Activated T-cell treated with anti-CD3 and anti-CD28 coated beads, Interleukin-2, amount 50 U/mL, for 72 hours (primary cell): ENCODE results near the gene C18orf63. TPM values are rescaled to one million over a fixed set of nuclear protein-coding genes. Genes with fewer than 3 reads are reported as not detected.

Experiments used
- ATAC-seq, 2 donors: fragments of 150-1000 bp; cut with Tn5 transposase; replicated peaks in 1 of 2; 2 replicates each; pipeline ENCODE4 v1.10.0; 2021; ENCODE audit warnings: moderate library complexity in 2 of 2, mild to moderate bottlenecking in 1 of 2
- DNase-seq, 2 donors: peaks; one replicate each; pipeline ENCODE4 v3.0.0; 2021 to 2022; ENCODE audit warnings: mixed read lengths in 1 of 2
- H3K27ac Mint-ChIP-seq: one replicate; pipeline ENCODE4 v1.8.0; 2022; ENCODE audit warnings: mild to moderate bottlenecking, moderate library complexity, mixed read lengths
- H3K27me3 Mint-ChIP-seq: one replicate; pipeline ENCODE4 v1.8.0; 2022; ENCODE audit warnings: low read depth, mixed read lengths
- H3K36me3 Mint-ChIP-seq, 2 donors: one replicate each; pipeline ENCODE4 v1.8.0; 2022; ENCODE audit warnings: mixed read lengths in 2 of 2, mild to moderate bottlenecking in 1 of 2; ENCODE audit not compliant: insufficient read depth in 2 of 2
- H3K4me1 Mint-ChIP-seq: one replicate; pipeline ENCODE4 v1.8.0; 2022; ENCODE audit warnings: low read depth, mixed read lengths
- H3K4me3 Mint-ChIP-seq, 2 donors: one replicate each; pipeline ENCODE4 v1.8.0; 2022; ENCODE audit warnings: mild to moderate bottlenecking in 2 of 2, mixed read lengths in 2 of 2, moderate library complexity in 2 of 2
- H3K9me3 Mint-ChIP-seq, 2 donors: one replicate each; pipeline ENCODE4 v1.8.0; 2022; ENCODE audit warnings: mixed read lengths in 2 of 2
- total RNA-seq, 2 donors: library from RNA; stranded (reverse); gene quantifications; one replicate each; pipeline ENCODE4 v1.2.3, GENCODE V29; 2022

C18orf63 gene
- total RNA-seq, 2 donors from 2014 or later, result not detected

DNA sequence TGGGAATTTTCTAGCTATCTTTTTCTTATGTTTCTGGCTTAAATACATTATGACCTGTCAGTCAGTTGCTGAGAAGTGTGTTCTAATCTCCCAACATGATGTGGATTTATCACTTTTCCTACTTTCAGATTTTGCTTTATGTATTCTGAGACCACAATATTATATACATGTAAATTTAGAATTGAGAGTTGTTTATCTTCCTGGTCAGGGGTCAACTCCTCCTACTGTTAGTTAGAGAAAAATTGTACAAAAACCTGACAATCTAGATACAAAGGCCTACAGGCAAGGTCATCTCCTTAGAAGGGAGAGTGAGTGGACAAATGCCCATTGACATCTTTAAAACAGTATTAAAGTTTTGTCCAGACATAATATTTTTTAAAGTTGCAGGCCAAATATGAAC is 30.6 kb downstream of the C18orf63 start:
- Mint-ChIP-seq H3K4me1 (no peaks in the 10 kb centered on the region), H3K27ac (no peak overlapping the region), H3K4me3 (no peak overlapping the region), H3K36me3 (no peaks in the 10 kb centered on the region), H3K27me3 (no peaks in the 10 kb centered on the region), H3K9me3 (no peaks in the 10 kb centered on the region)
- ATAC-seq (no peak), DNase-seq (no peak)

DNA sequence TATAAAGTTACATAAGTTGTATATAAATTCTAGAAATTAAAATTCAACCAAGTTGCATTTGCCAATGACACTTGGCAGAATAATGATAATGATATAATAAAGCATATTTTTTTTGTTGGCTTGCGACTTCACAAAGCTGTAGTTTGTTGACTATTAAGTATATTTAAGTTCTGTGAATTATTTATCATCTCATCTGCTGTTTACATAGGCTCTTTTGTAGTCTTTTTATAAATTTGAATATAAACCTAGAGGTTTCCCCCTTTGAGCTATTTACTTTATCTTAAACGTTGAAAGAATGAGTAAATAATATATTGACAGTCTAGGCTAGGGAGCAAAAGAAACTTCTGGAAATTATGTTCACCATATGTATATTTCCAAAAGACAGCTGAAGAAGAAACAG is 32.9 kb downstream of the C18orf63 start:
- DNase-seq (no peak), ATAC-seq (no peak)
- Mint-ChIP-seq H3K27ac (no peak overlapping the region), H3K4me3 (no peak overlapping the region), H3K9me3 (no peaks in the 10 kb centered on the region), H3K4me1 (no peaks in the 10 kb centered on the region), H3K27me3 (no peaks in the 10 kb centered on the region), H3K36me3 (no peaks in the 10 kb centered on the region)

DNA sequence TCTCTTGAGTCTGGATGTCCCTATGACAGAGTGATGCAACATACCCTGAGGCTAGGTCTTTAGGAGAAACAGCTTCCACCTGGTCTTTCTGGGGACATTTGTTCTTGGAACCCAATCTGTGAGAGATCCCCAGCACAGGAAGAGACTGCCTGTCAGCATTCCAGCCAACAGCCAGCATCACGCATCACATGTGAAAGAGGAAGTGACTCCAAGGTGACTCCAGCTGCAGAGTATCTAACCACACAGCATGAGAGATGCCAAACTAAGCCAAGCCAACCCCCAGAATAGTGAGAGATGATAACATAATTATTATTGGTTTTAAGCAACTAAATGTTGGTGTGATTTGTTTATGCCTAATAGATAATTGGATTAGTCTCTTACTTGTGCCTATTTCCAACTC is 35.7 kb downstream of the C18orf63 start:
- Mint-ChIP-seq H3K4me1 (peaks cover 2% of the 10 kb centered on the region), H3K4me3 (no peak overlapping the region), H3K9me3 (no peaks in the 10 kb centered on the region), H3K27me3 (no peaks in the 10 kb centered on the region), H3K27ac (no peak overlapping the region), H3K36me3 (no peaks in the 10 kb centered on the region)
- DNase-seq (no peak), ATAC-seq (no peak)

DNA sequence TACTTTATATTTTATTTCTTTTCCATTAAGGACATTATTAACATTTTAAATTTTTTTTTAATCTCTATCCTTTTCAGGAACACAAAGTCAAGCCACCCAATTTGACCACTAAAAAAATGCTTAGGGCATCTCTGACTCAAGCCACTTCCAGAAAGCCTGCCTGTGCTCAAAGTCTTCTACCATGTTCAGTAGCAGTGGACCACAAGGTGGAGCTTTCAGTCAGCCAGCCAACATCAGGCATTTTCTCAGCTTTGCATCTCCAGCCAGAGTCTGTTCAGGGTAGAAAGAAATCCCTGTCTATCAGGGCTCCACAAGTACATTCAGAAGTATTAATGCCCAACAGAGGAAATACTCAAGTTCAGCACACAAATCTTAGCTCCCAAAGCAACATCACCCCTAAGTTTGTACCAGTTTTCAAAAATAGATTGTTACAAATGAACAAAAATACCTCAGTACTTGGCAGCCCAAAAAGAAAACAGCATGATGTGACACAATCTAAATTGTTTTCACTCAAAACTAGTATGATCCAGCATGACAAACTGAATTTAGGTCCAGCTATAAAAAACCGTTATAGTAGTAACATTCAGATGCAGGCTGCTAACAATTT is 37.6 kb downstream of the C18orf63 start:
- Mint-ChIP-seq H3K27ac (no peak overlapping the region), H3K36me3 (no peaks in the 10 kb centered on the region), H3K4me3 (no peak overlapping the region), H3K4me1 (peaks cover 6% of the 10 kb centered on the region), H3K9me3 (no peaks in the 10 kb centered on the region), H3K27me3 (no peaks in the 10 kb centered on the region)
- ATAC-seq (peak; percentile 74 to 80), DNase-seq (peak; percentile 37 to 57)

DNA sequence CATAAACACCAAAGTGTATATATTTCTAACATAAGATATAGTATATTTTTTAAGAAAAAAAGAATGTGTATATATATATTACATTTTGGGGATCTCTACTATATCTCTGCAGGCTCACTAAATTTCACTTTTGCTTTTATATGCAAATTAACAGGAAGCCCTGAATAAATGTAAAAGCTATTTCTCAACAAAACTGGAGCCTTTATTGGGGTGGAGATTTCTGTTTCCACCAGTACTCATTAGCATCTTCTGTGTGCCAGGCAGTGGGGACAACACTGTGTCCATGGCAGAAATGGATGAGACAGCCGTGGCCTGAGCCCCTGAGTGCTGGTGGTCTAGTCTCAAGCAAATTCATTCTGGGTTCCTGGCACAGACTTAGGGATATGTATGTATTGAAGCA is 41.3 kb downstream of the C18orf63 start:
- H3K4me1 Mint-ChIP-seq, result peaks cover 6% of the 10 kb centered on the region
- no peak overlapping the region for H3K27ac Mint-ChIP-seq
- no peaks in the 10 kb centered on the region for H3K36me3 Mint-ChIP-seq
- H3K4me3 Mint-ChIP-seq, result no peak overlapping the region
- H3K9me3 Mint-ChIP-seq, result no peaks in the 10 kb centered on the region
- no peak for ATAC-seq
- no peaks in the 10 kb centered on the region for H3K27me3 Mint-ChIP-seq
- no peak for DNase-seq

DNA sequence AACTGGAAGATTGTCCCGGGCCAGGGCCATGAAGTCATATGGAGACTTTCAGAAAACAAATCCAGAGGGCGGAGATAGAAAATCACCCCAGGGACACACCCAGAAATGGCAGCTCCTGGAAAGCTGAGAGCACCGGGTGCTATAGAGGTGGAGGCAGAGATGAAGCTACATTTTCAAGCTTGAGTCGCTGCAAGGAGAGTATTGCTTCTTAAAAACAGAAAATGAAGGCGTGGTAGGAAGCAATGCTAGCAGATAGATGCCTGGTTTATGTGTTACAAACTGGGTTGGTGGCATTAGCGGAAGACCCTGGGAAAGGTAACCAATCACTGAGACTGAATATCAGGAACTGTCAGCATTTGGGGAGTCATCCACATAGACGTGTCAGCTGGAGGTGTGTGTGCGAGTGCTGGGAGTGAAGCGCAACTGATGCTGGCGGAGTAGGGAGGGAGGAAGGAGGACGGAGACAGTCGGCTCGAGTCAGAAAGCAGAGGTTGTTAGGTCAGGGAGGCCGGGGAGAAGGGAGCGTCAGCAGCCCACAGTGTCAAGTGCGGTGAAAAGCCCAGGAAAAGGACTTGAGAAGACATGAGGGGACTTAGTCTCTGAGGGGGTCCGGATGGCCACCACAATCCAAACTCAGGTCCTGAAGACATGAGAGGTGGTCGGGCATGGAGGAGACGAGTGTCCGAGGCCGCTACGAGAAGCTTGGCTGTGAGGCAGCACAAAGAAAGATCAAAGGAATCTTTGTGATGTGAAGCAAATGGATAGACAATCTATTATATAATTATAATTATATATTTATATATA is 45.4 kb downstream of the C18orf63 start:
- DNase-seq (no peak), ATAC-seq (peak in 1 of 2 donors; percentile 62)
- no peaks in the 10 kb centered on the region for H3K36me3 Mint-ChIP-seq
- H3K27ac Mint-ChIP-seq, result no peak overlapping the region
- no peak overlapping the region for H3K4me3 Mint-ChIP-seq
- H3K9me3 Mint-ChIP-seq, result no peaks in the 10 kb centered on the region
- no peaks in the 10 kb centered on the region for H3K27me3 Mint-ChIP-seq
- H3K4me1 Mint-ChIP-seq, result peaks cover 6% of the 10 kb centered on the region

DNA sequence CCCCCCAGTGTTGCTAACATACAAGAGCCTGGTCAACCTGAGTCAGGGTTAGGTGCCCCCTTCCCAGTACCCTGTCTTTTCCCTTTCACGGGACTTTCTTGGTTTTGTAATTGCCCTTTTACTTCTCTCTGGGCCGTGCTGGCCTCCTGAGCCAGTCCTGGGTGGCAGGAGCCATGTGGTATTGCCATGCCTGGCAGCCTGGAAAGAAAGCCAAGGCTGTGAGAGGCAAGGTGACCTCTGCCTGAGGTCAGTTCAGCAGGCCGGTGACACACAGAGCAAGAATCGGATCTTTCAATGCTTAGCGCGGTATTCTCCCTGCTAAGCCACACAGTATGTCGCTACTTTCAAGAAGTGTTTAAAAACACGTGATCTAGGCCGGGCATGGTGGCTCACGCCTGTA is 52.3 kb downstream of the C18orf63 start:
- ATAC-seq (no peak), DNase-seq (no peak)
- Mint-ChIP-seq H3K27ac (no peak overlapping the region), H3K27me3 (peaks cover 17% of the 10 kb centered on the region), H3K36me3 (no peaks in the 10 kb centered on the region), H3K4me1 (peaks cover 43% of the 10 kb centered on the region), H3K9me3 (no peaks in the 10 kb centered on the region), H3K4me3 (no peak overlapping the region)

DNA sequence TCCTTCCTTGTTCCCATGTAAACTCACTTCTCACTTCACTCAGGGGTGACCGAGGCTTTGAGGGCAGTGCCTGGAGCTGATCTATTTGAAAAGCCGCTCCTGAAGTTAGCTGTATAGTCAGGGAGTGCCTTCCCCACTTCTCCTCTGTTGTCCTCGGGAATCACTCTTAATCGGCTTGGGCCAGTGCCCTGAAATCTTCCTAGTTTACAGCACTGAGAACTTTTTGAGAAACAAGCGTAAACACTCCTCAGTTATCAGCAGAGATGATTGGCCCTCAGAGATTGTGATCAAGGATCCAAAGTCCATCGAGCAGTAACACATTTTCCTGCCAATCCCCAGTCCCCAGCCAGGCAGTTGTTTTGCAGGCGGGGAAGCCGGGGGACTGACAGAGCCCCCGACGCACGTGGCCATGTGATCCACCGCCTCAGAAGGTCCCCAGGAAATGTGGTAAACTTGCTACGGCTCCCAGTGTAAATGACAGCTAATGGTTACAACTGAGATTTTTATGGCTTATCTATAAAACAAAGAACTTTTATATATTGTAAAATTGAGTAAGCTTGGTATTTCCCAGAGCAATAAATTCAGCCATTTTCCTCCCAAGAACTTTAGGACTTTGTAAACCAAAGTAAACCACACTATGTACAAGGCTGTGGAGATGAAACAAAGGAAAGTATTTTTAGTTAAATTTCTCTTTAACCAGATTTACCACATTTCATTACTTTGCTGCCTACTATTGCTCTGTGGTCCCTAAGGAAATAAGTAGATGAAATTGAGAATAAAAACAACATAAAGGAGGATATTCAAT is 53.5 kb downstream of the C18orf63 start:
- peaks cover 17% of the 10 kb centered on the region for H3K27me3 Mint-ChIP-seq
- no peaks in the 10 kb centered on the region for H3K9me3 Mint-ChIP-seq
- H3K36me3 Mint-ChIP-seq, result no peaks in the 10 kb centered on the region
- H3K4me3 Mint-ChIP-seq, result peak overlapping the region in 1 of 2 donors; percentile 0
- ATAC-seq (no peak), DNase-seq (no peak)
- H3K27ac Mint-ChIP-seq, result no peak overlapping the region
- peaks cover 54% of the 10 kb centered on the region for H3K4me1 Mint-ChIP-seq

DNA sequence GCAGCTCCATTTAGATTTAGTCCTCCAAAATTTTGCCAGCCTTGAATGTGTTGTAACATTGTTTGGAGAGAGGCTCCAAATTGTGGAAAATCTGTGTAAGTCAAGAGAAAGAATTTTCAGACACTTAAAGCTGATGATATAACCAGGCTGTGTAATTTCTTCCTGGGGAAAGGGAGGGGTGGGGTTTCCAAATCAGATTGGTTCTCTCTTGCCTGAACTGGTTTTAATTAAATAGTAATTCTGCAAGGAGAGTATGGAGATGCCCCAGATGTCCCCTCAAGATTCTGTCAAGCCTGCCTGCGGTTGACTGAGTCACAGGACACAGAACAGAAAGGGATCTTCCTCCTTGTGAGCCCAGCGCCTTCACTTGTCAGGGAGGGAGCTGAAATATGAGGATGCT is 54.5 kb downstream of the C18orf63 start:
- no peak overlapping the region for H3K4me3 Mint-ChIP-seq
- no peaks in the 10 kb centered on the region for H3K36me3 Mint-ChIP-seq
- DNase-seq, result peak in 1 of 2 donors; percentile 7
- no peaks in the 10 kb centered on the region for H3K9me3 Mint-ChIP-seq
- ATAC-seq, result peak in 1 of 2 donors; percentile 30
- H3K27ac Mint-ChIP-seq, result no peak overlapping the region
- H3K27me3 Mint-ChIP-seq, result peaks cover 17% of the 10 kb centered on the region
- peaks cover 60% of the 10 kb centered on the region for H3K4me1 Mint-ChIP-seq

DNA sequence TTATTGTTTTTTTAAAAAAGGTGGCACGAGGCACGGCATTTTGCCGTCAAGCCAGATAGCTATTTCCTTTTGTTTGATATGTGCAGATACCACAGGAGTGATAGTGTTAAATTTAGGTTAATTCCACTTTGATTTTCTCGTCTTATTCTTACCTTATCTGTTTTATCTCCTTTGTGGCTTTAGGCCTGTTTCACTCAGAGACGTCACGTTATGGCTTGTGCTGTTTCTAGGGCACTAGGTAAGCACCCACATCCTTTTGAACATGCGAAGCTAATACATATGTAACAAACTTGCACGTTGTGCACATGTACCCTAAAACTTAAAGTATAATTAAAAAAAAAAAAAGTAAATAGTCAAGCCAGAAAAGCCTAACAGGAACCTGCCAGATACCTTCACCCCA is 57.8 kb downstream of the C18orf63 start:
- ATAC-seq (peak; percentile 75 to 83), DNase-seq (peak; percentile 10 to 43)
- Mint-ChIP-seq H3K4me1 (peaks cover 80% of the 10 kb centered on the region), H3K27me3 (peaks cover 17% of the 10 kb centered on the region), H3K27ac (no peak overlapping the region), H3K36me3 (no peaks in the 10 kb centered on the region), H3K9me3 (no peaks in the 10 kb centered on the region), H3K4me3 (peak overlapping the region; percentile 4 to 27)

DNA sequence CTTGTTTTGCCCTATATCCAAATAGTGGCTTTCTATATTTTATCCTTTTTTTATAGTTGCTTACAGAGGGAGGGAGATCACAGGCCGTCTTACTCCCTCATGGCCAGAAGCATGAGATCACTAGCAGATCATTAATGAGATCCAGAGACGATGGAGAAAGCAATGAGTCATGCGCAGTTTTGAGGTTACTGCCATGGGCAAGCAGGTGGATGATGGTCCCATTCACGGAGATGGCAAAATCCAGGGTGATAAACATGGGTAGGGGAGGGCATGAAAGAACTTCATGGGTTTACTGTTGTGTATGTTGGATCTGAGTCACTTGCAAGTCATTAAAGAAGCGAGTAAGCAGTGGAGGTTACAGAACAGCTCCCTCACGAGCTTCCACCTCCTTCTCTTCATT is 60.4 kb downstream of the C18orf63 start:
- peaks cover 12% of the 10 kb centered on the region for H3K27me3 Mint-ChIP-seq

DNA sequence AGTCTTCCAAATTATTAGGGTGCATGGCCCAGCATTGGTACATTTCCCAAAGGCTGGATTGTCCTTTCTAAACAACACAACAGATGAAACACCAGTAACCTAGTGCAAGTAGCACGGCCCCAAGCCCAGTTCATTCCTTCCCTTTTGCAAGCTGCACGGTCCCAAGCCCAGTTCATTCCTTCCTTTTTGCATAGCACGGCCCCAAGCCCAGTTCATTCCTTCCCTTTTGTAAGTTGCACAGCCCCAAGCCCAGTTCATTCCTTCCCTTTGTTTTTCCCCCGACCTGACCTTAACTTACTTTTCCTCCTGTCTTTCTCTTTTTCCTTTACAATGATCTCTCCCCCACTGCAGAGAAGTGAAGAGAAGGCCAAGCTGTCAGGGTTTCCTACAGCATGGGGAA is 60.9 kb downstream of the C18orf63 start:
- peaks cover 61% of the 10 kb centered on the region for H3K4me1 Mint-ChIP-seq
- H3K9me3 Mint-ChIP-seq, result peaks cover 0 to 3% of the 10 kb centered on the region in 2 donors
- H3K36me3 Mint-ChIP-seq, result peaks cover 2 to 4% of the 10 kb centered on the region in 2 donors
- peaks cover 7% of the 10 kb centered on the region for H3K27me3 Mint-ChIP-seq
- no peak for DNase-seq
- no peak for ATAC-seq
- H3K4me3 Mint-ChIP-seq, result no peak overlapping the region
- H3K27ac Mint-ChIP-seq, result no peak overlapping the region

More for the DNA sequence above, 60.4 kb downstream of the C18orf63 start:
- Mint-ChIP-seq H3K36me3 (peaks cover 2 to 3% of the 10 kb centered on the region in 2 donors), H3K27ac (no peak overlapping the region), H3K4me3 (no peak overlapping the region), H3K9me3 (peaks cover 0 to 3% of the 10 kb centered on the region in 2 donors), H3K4me1 (peaks cover 66% of the 10 kb centered on the region)
- peak; percentile 48 to 53 for ATAC-seq
- DNase-seq, result peak in 1 of 2 donors; percentile 6

DNA sequence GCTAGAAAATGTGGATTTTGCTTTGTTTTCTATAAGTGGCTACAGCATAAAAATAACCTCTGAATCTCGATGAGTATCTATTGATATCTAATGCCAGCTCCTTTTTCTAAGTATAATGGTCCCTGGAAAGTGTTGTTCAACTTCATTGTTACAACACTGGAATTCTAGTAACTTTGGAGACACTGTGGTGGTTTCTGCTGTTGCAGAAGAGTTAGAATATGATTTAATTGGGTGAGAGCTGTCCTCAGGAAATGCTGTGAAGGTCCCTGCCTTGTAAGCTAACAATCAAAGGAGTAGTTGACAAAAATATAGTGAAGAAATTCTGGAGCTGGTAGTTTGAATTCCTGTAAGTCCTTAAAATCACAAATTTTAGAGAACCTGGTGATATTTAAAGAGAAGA is 62.1 kb downstream of the C18orf63 start:
- H3K36me3 Mint-ChIP-seq, result peaks cover 2 to 4% of the 10 kb centered on the region in 2 donors
- peaks cover 0 to 3% of the 10 kb centered on the region in 2 donors for H3K9me3 Mint-ChIP-seq
- H3K4me3 Mint-ChIP-seq, result peak overlapping the region; percentile 57 to 65
- DNase-seq (no peak), ATAC-seq (no peak)
- H3K27ac Mint-ChIP-seq, result peak overlapping the region; percentile 6
- no peaks in the 10 kb centered on the region for H3K27me3 Mint-ChIP-seq
- H3K4me1 Mint-ChIP-seq, result peaks cover 52% of the 10 kb centered on the region
